ENCODE results near the gene OR8B3. TPM values are rescaled to one million over a fixed set of nuclear protein-coding genes. Genes with fewer than 3 reads are reported as not detected.

Gene OR8B3
- total RNA-seq, 1 experiment from 2014 or later = not detected

DNA sequence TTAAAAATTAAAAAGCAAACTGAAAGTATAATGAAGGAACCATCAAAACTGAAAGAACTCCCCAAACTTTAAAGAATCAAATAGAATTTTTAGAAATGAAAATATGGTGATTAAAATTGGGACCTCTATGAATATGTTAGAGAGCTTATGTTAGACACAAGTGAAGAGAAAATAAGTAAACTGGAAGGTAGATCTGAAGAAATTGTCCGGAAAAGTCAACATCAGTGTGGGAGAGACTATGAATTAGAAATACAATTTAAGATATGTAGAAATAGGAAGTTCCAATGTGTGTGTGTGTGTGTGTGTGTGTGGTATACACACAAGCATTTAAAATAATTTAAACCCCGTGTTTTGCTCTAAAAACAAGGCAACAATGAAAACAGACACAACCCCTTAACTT lies 30.8 kb upstream of the OR8B3 start (continued):
- TF ChIP-seq ZBTB33 (IDR thresholded peaks at IDR 0.05; ENCODE audit: extremely low read depth, insufficient replicate concordance, low read length) (no peak), YY1 (IDR thresholded peaks at IDR 0.05; ENCODE audit: extremely low read depth, insufficient replicate concordance, low read depth, low read length) (no peak), SRF (IDR thresholded peaks at IDR 0.05; ENCODE audit: low read depth) (no peak), SP1 (IDR thresholded peaks at IDR 0.05; ENCODE audit: low read depth) (no peak), CEBPB (IDR thresholded peaks at IDR 0.05; ENCODE audit: low read depth) (no peak), CBX3 (IDR thresholded peaks at IDR 0.05; ENCODE audit: low read depth) (no peak), EZH2 (IDR thresholded peaks at IDR 0.05) (no peak), MAX (IDR thresholded peaks at IDR 0.05) (no peak)

DNA sequence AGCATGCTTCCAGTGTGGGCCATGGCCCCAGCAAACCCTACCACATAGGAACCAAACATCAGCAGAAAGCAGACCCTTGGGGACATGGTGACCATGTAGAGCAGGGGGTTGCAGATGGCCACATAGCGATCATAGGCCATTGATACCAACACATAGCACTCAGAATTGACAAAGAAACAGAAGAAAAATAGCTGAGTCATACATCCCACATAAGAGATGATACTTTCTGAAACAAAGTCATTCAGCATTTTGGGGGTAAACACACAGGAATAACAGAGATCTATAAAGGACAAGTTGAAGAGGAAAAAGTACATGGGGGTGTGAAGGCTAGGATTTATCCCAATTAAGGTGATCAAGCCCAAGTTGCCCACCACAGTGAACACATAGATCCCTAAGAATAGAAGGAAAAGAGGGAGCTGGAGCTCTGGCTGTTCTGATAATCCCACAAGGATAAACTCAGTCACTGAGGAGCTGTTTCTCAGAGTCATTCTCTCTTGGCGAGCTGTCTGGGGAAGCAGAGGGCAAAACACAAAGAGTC lies 25.6 kb upstream of the OR8B3 start, which contains the start of gene OR8B4:
Gene OR8B4, minus strand, starts transcription at position 488 of the 538 bp plus-strand sequence. Its CDS starts 0 bp downstream, at position 488.
- Histone ChIP-seq H2AFZ (ENCODE audit: low read depth, low read length, poor library complexity, severe bottlenecking) (no peak within 1 kb of the TSS), H3K9me2 (ENCODE audit: insufficient read depth) (no peaks in the 10 kb centered on the region), H3K4me2 (ENCODE audit: low read length) (no peak within 1 kb of the TSS), H3K36me3 (ENCODE audit: control insufficient read depth in 1 of 2, insufficient read depth in 2 of 2, low read length in 2 of 2) (no peaks in the 10 kb centered on the region), H4K20me1 (ENCODE audit: insufficient read depth) (no peaks in the 10 kb centered on the region), H3K4me1 (ENCODE audit: control insufficient read depth in 1 of 2, insufficient read depth in 2 of 2, low read length in 2 of 2) (no peaks in the 10 kb centered on the region), H3K9ac (ENCODE audit: low read length) (no peak within 1 kb of the TSS), H3K4me3 (replicated peaks in 1 of 2; ENCODE audit: low read depth in 1 of 2, low read length in 2 of 2) (no peak within 1 kb of the TSS), H3K27me3 (ENCODE audit: insufficient read depth, low read length) (peaks cover 51% of the 10 kb centered on the region), H3K9me3 (ENCODE audit: control insufficient read depth in 1 of 2, insufficient read depth in 1 of 2, low read depth in 1 of 2, low read length in 2 of 2) (no peaks in the 10 kb centered on the region), H3K27ac (ENCODE audit: low read depth, low read length) (no peak within 1 kb of the TSS), H3K79me2 (ENCODE audit: insufficient read depth, low read length) (no peaks in the 10 kb centered on the region)
- ChIA-PET POLR2A (no interaction called here), CTCF (no interaction called here), RAD21 (ENCODE audit: low non-redundant PET in 1 of 2, low total read pairs in 2 of 2, uncharacterized antibody in 2 of 2, unreplicated experiment in 2 of 2) (no interaction called here)
- intact Hi-C loops (cut with micrococcal nuclease) = no loop called here
- TF ChIP-seq FOSL1 (IDR thresholded peaks at IDR 0.05; ENCODE audit: low read depth) = no peak
- TF ChIP-seq POLR2AphosphoS5 (IDR thresholded peaks at IDR 0.05; ENCODE audit: low read depth, low read length) = no peak
- DNase-seq (ENCODE audit: low read depth, low spot score) (no peak), ATAC-seq (no peak)
- no TSS peak for BruUV-seq (replicated peaks)
